ENCODE data around the gene TTC3.
"Not testable (repeated sequence)": the region's sequence is repeated elsewhere in the genome, so short reads cannot be mapped to it uniquely, and the experiment has no call there.

Gene TTC3

DNA sequence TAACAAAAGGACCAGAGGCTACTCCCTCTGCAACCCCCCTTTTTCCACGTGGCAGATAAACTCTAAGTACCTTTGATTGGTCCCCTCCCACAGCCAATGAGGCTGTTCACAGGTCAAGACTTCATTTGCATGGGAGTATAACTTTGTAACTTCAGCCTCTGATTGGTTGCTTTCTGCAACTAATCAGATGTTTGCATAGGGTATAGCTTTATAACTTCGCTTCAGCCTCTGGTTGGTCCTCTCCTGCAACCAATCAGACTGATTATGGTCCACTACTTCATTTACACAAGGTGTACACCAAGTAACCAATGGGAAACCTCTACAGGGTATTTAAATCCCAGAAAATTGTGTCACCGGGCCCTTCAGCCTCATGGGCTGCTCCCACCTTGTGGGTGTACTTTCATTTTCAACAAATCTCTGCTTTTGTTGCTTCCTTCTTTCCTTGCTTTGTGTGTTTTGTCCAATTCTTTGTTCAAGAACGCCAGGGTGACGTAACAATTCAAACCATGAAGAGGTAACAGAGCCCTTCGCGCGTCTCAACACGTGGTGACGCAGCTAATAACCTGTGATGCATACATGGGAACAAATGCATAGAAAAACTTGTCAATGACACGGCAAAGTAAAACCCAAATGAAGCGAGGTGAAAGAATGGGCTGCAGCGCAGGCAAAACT is 146.8 kb downstream of the TTC3 start:
- H3K4me3 ChIP-seq (ENCODE audit: low read depth, low read length) = peak overlapping the region; percentile 65
- DNase-seq (ENCODE audit: low read depth) = peak; percentile 15
- TF ChIP-seq POLR2A (IDR thresholded peaks at IDR 0.05; ENCODE audit: extremely low read depth, insufficient read length) = no peak
- TF ChIP-seq, protein P1, sequence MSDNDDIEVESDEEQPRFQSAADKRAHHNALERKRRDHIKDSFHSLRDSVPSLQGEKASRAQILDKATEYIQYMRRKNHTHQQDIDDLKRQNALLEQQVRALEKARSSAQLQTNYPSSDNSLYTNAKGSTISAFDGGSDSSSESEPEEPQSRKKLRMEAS (IDR thresholded peaks at IDR 0.05; ENCODE audit: low read depth, low read length) = no peak
- no peak for TF ChIP-seq CTCF (IDR thresholded peaks at IDR 0.05; ENCODE audit: low read depth, low read length)
- TF ChIP-seq MYC (IDR thresholded peaks at IDR 0.05; ENCODE audit: low read depth, low read length) = no peak

- peak overlapping the region; percentile 65 for H3K4me3 ChIP-seq (ENCODE audit: low read depth, low read length)
- DNase-seq (ENCODE audit: low read depth) = peak; percentile 76
- TF ChIP-seq, protein P1 (IDR thresholded peaks at IDR 0.05; ENCODE audit: low read depth, low read length) = peak; percentile 30; the same call in 1 of the 2 replicates
- TF ChIP-seq MYC (IDR thresholded peaks at IDR 0.05; ENCODE audit: low read depth, low read length) = 0 out of 2 replicates have a peak, but pooled peaks have one; percentile 7
- TF ChIP-seq POLR2A (IDR thresholded peaks at IDR 0.05; ENCODE audit: extremely low read depth, insufficient read length) = no peak
These were observed 147.5 kb downstream of the TTC3 start for GRCh38 chr21:37220433-37220980.

GRCh38 chr21:37220981-37221664 is 148.1 kb downstream of the TTC3 start:
- TF ChIP-seq, protein P1 (IDR thresholded peaks at IDR 0.05; ENCODE audit: low read depth, low read length) = peak; percentile 92
- TF ChIP-seq CTCF (IDR thresholded peaks at IDR 0.05; ENCODE audit: low read depth, low read length) = peak; percentile 30
- TF ChIP-seq POLR2A (IDR thresholded peaks at IDR 0.05; ENCODE audit: extremely low read depth, insufficient read length) = peak; percentile 68
- TF ChIP-seq MYC (IDR thresholded peaks at IDR 0.05; ENCODE audit: low read depth, low read length) = peak; percentile 72
- peak; percentile 95 for DNase-seq (ENCODE audit: low read depth)
- peak overlapping the region; percentile 65 for H3K4me3 ChIP-seq (ENCODE audit: low read depth, low read length)

DNA sequence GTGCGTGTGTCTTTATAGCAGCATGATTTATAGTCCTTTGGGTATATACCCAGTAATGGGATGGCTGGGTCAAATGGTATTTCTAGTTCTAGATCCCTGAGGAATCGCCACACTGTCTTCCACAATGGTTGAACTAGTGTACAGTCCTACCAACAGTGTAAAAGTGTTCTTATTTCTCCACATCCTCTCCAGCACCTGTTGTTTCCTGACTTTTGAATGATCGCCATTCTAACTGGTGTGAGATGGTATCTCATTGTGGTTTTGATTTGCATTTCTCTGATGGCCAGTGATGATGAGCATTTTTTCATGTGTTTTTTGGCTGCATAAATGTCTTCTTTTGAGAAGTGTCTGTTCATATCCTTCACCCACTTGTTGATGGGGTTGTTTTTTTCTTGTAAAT is 149.2 kb downstream of the TTC3 start:
- not testable (repeated sequence) for H3K4me3 ChIP-seq (ENCODE audit: low read depth, low read length)

DNA sequence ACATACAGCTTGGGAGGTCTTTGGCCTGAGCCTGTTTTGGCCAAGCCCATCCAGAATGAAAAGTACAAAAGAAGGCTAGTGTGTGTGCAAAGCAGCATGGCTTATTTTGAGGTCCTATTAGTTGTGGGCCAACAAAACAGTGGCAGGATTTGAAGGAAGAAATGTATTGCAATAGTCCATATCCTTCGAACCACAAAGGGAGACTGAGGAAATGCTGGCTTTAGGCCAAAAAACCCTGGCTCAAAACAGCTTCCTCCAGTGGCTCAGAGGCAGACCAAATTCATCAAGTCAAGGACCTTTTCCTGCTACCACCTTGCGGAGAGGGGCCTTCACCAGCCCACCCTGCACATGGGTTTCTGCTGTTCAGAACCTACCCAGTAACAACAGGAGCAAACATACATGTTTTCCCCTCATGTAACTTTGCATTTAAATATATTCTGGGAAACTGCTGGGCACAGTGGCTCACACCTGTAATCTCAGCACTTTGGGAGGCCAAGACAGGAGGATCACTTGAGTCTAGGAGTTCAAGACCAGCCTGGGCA is 150.8 kb downstream of the TTC3 start:
- H3K4me3 ChIP-seq (ENCODE audit: low read depth, low read length) = no peak overlapping the region
- TF ChIP-seq, protein P1 (IDR thresholded peaks at IDR 0.05; ENCODE audit: low read depth, low read length) = no peak
- TF ChIP-seq MYC (IDR thresholded peaks at IDR 0.05; ENCODE audit: low read depth, low read length) (no peak), POLR2A (IDR thresholded peaks at IDR 0.05; ENCODE audit: extremely low read depth, insufficient read length) (no peak), CTCF (IDR thresholded peaks at IDR 0.05; ENCODE audit: low read depth, low read length) (no peak)
- no peak for DNase-seq (ENCODE audit: low read depth)

More for the DNA sequence above, 149.2 kb downstream of the TTC3 start:
- not testable (repeated sequence) for DNase-seq (ENCODE audit: low read depth)

GRCh38 chr21:37224861-37225839 is 152.1 kb downstream of the TTC3 start:
- H3K4me3 ChIP-seq (ENCODE audit: low read depth, low read length) = no peak overlapping the region
- TF ChIP-seq CTCF (IDR thresholded peaks at IDR 0.05; ENCODE audit: low read depth, low read length) = no peak
- TF ChIP-seq MYC (IDR thresholded peaks at IDR 0.05; ENCODE audit: low read depth, low read length) = no peak
- TF ChIP-seq POLR2A (IDR thresholded peaks at IDR 0.05; ENCODE audit: extremely low read depth, insufficient read length) = no peak
- TF ChIP-seq, protein P1 (IDR thresholded peaks at IDR 0.05; ENCODE audit: low read depth, low read length) = no peak
- no peak for DNase-seq (ENCODE audit: low read depth)
